ENCODE results near the gene CDS2.

DNA sequence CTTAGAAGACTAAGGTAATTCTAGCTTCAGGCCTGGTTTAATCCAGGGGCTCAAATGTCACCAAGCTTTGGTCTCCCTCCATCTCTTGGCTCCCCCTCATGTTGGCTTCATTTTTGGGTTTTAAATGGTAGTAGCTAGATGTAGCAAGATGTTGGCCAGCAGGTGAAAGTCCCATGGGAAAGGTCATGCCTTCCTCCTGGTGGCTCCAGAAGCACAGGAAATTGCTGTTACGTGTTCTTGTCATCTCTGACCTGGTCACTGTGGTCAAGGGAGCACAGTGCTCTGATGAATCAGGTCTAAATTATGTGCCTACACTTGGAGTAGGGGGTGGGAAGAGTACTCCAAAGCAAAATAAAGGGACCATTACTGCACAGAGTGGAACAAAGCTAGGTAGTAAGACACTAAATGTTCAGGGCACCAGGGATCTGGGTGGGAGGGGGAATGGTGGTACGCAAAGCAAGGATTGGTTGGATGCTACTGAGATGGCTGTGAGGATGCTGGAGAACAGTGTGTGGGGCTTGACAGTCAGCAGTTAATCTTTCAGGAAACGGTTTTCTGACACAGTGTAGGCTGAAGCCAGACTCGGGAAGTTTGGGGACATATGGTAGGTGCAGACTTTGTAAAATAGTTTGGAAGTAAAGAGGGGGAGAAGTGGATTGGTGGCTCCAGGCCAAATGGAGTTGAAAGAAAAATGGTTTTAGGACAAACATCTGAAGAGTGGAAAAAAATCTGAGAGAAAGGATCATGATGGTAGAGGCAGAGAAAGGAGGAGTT is 30.1 kb downstream of the CDS2 start:
- TF ChIP-seq, protein P1, sequence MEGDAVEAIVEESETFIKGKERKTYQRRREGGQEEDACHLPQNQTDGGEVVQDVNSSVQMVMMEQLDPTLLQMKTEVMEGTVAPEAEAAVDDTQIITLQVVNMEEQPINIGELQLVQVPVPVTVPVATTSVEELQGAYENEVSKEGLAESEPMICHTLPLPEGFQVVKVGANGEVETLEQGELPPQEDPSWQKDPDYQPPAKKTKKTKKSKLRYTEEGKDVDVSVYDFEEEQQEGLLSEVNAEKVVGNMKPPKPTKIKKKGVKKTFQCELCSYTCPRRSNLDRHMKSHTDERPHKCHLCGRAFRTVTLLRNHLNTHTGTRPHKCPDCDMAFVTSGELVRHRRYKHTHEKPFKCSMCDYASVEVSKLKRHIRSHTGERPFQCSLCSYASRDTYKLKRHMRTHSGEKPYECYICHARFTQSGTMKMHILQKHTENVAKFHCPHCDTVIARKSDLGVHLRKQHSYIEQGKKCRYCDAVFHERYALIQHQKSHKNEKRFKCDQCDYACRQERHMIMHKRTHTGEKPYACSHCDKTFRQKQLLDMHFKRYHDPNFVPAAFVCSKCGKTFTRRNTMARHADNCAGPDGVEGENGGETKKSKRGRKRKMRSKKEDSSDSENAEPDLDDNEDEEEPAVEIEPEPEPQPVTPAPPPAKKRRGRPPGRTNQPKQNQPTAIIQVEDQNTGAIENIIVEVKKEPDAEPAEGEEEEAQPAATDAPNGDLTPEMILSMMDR (IDR thresholded peaks at IDR 0.05), result no peak
- TF ChIP-seq POLR2AphosphoS5 (IDR thresholded peaks at IDR 0.05), result no peak
- no peak for TF ChIP-seq POLR2A (IDR thresholded peaks at IDR 0.05)
- no peak for TF ChIP-seq EP300 (IDR thresholded peaks at IDR 0.05)

Measured in stomach (tissue), 4 donors.